Renal cortex interstitium (tissue), 15 donors: ENCODE data around the gene C1orf53. TPM values are rescaled to one million over a fixed set of nuclear protein-coding genes. Genes with fewer than 3 reads are reported as not detected.
A peak's percentile ranks its signal among the peaks of the same experiment; 100 is the strongest.
"Not testable (repeated sequence)": the region's sequence is repeated elsewhere in the genome, so short reads cannot be mapped to it uniquely, and the experiment has no call there.

ENCODE experiments used
- DNase-seq, 11 donors: peaks; one replicate each; pipeline ENCODE4 v3.0.0-alpha.2; 2013; ENCODE audit warnings: low read depth in 9 of 11, low spot score in 4 of 11; ENCODE audit errors: extremely low read depth in 1 of 11
- long read RNA-seq, 16 experiments: transcript quantifications; one replicate each; lab custom pipeline, GENCODE V29; 2026
- polyA plus RNA-seq, 3 donors: library from polyadenylated mRNA; unstranded; fragments of 120-200 nt; gene quantifications; one replicate each; pipeline ENCODE4 v1.2.1, GENCODE V29; 2013; ENCODE audit not compliant: insufficient read length in 3 of 3

Gene C1orf53
- polyA plus RNA-seq: 1 to 10 TPM; 1.7 to 3.2 (median 2.6) TPM
- long read RNA-seq, donor 1, transcript C1orf53-201 (3 exons, 588 nt): major isoform, 7 of 7 reads
- long read RNA-seq, donor 1, partial matches to known transcripts: 0 of 7 reads
- long read RNA-seq, donor 1, other reads (novel, unspliced or antisense): 0 of 7 reads
- long read RNA-seq, donor 2, transcript C1orf53-201 (3 exons, 588 nt): major isoform, 6 of 6 reads
- long read RNA-seq, donor 2, partial matches to known transcripts: 0 of 6 reads
- long read RNA-seq, donor 2, other reads (novel, unspliced or antisense): 0 of 6 reads
- long read RNA-seq, donor 3, transcript C1orf53-201 (3 exons, 588 nt): major isoform, 5 of 5 reads
- long read RNA-seq, donor 3, partial matches to known transcripts: 0 of 5 reads
- long read RNA-seq, donor 3, other reads (novel, unspliced or antisense): 0 of 5 reads
- long read RNA-seq, donor 4, partial matches to known transcripts: 0 of 1 reads
- long read RNA-seq, donor 4, other reads (novel, unspliced or antisense): 0 of 1 reads
- long read RNA-seq, donor 5: 0 reads
- long read RNA-seq, donor 6, partial matches to known transcripts: 0 of 2 reads
- long read RNA-seq, donor 6, other reads (novel, unspliced or antisense): 0 of 2 reads
- long read RNA-seq, donor 7, partial matches to known transcripts: 0 of 4 reads
- long read RNA-seq, donor 7, other reads (novel, unspliced or antisense): 0 of 4 reads
- long read RNA-seq, donor 8, transcript C1orf53-201 (3 exons, 588 nt): major isoform, 9 of 9 reads
- long read RNA-seq, donor 8, partial matches to known transcripts: 0 of 9 reads
- long read RNA-seq, donor 8, other reads (novel, unspliced or antisense): 0 of 9 reads
- long read RNA-seq, donor 9, transcript C1orf53-201 (3 exons, 588 nt): major isoform, 6 of 6 reads
- long read RNA-seq, donor 9, partial matches to known transcripts: 0 of 6 reads
- long read RNA-seq, donor 9, other reads (novel, unspliced or antisense): 0 of 6 reads
- long read RNA-seq, donor 10, partial matches to known transcripts: 0 of 3 reads
- long read RNA-seq, donor 10, other reads (novel, unspliced or antisense): 0 of 3 reads
- long read RNA-seq, donor 11, partial matches to known transcripts: 0 of 2 reads
- long read RNA-seq, donor 11, other reads (novel, unspliced or antisense): 0 of 2 reads
- long read RNA-seq, donor 12, partial matches to known transcripts: 0 of 4 reads
- long read RNA-seq, donor 12, other reads (novel, unspliced or antisense): 0 of 4 reads
- long read RNA-seq, donor 13, transcript C1orf53-201 (3 exons, 588 nt): major isoform, 13 of 13 reads
- long read RNA-seq, donor 13, partial matches to known transcripts: 0 of 13 reads
- long read RNA-seq, donor 13, other reads (novel, unspliced or antisense): 0 of 13 reads
- long read RNA-seq, donor 14, transcript C1orf53-201 (3 exons, 588 nt): major isoform, 7 of 7 reads
- long read RNA-seq, donor 14, partial matches to known transcripts: 0 of 7 reads
- long read RNA-seq, donor 14, other reads (novel, unspliced or antisense): 0 of 7 reads
- long read RNA-seq, donor 15, partial matches to known transcripts: 0 of 2 reads
- long read RNA-seq, donor 15, other reads (novel, unspliced or antisense): 0 of 2 reads
- long read RNA-seq, donor 16, transcript C1orf53-201 (3 exons, 588 nt): major isoform, 5 of 5 reads
- long read RNA-seq, donor 16, partial matches to known transcripts: 0 of 5 reads
- long read RNA-seq, donor 16, other reads (novel, unspliced or antisense): 0 of 5 reads

- DNase-seq: peak in 9 of 11 donors; percentile 61 to 82 (median 79)
These were observed at the start of gene C1orf53 for GRCh38 chr1:197902454-197903195. C1orf53 (plus strand) TSS chr1:197902630; CDS start chr1:197902650, 20 bp downstream.

GRCh38 chr1:197855751-197856150 is 46.7 kb upstream of the C1orf53 start:
- DNase-seq: not testable (repeated sequence)

DNA sequence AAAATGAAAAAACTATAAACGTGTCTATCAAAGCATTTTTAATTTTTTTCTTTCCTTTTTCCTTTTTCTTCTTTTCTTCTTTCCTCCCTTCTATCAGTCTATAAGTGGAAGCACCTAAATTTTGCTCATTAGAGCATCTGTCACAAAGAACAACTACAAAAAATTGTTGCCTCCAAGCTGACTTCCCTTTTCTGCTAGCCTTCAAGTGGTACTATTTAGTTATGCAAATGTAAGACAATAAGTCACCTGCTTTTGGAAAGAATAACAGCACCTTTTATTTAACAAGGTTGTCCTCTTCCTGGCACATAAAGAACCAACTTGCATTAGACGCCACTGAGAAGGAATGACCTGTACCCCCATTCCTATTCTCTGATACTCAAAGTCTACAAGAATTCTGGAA is 45.0 kb upstream of the C1orf53 start:
- no peak for DNase-seq

GRCh38 chr1:197859024-197859423 is 43.4 kb upstream of the C1orf53 start:
- no peak for DNase-seq

- DNase-seq: no peak
These were observed 40.2 kb upstream of the C1orf53 start for GRCh38 chr1:197862221-197862620.

DNA sequence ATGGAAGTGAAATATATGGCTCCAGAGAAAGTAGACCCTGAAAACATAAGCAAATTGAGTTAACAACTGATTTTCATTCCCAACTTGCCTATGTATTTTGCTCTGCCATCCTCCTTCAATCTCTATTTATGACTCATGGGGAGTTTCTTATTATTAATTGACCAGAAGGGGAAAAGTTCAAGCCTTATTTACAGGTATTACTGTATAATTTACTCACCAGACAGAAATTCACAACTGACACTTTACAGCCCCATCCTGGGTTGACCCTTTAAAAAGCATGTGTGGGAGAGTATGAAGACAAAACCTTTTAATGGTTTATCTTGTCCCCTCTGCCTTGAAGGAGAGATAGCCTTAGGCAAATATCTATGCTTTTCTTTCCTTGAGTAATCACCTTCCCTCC is 39.8 kb upstream of the C1orf53 start:
- DNase-seq: no peak

DNA sequence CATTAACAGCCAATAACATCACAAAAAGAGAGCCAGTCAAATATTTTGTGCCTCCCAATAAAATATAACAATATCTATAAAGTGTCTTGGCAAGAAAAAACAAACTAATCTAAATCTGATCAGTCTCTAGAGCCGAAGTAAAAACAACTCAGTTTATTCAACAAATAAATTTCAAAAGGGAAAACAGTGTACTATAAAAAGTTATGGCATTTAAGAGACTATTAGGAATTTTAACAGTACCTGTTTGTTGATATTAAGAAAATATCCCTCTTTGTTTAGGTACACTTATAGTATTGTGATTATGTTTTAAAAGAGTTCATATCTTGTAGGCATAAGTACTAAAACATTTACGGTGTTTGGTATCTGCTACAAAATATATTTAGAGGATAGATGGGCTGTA is 36.6 kb upstream of the C1orf53 start:
- DNase-seq: no peak

DNA sequence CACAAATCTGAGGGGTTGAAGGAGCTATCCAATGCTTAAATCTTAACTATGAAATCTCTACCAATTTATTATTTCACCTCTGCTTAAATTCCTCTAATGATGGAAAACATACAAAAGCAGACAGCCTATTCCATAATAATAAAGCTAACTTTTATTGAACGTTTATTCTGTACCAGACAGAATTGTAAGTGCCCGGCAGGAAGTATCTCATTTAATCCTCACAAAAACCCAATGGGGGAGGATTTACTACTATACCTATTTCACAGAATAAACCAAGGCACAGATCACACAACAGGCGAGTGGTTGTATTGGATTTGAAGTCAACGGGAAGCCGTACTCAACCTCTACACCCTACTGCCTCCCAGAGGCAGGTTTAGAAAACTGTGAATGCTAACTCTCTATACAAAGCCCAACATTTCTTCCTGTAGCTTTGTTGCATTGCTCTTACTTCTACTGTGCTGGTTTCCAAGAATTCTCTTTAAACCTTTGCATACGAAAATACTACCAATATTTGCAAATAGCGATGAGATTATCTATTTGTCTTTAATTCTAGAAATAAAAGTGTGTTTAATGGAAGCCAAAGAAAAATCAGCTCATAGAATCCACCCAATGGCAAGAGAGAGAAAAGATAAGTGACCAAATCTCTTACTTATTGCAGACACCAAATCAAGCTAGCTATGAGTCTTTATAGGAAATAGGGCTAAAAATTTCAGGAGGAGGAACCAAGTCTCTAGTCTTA is 33.5 kb upstream of the C1orf53 start:
- peak in 8 of 11 donors; percentile 1 to 18 (median 4) for DNase-seq

DNA sequence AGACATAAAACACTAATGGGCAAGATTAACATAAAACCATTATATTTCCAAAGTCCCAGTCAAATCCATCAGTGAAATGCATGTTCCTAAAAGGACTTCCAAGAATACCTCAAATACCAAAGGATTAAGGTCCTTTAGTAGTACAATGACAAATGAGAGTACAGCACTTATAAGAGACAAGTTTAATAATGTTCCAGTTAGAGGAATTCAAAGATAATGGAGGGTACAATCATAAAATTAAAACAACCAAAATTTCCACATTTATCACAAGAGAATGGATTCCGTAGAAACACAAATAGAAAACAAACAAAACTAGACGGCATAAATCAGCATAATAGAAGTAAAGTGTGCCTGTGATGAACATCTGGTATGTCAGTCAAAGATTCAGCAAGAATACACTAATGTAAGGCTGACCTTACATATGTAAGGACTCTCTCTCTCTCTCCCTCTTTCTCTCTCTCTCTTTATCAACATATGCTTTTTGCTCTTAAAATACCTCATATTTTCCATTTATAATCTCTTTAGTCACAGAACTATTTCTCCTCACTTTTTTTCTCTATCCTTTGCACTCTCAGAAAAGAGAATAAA is 32.8 kb upstream of the C1orf53 start:
- no peak for DNase-seq

DNA sequence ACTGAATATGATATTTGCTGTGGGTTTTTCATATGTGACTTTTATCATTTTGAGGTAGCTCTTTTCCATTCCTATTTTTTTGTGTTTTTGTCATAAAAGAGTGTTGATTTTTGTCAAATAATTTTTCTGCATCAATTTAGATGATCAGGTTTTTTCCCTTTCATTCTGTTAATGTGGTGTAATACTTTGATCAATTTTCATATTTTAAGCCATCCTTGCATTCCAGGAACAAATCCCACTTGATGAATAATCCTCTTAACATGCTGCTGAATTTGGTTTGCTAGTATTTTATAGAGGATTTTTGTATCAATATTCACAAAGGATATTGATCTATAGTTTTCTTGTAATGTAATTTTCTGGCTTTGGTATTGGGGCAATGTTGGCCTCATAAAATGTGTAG is 25.5 kb upstream of the C1orf53 start:
- no peak for DNase-seq

GRCh38 chr1:197880385-197880784 is 22.0 kb upstream of the C1orf53 start:
- not testable (repeated sequence) for DNase-seq

DNA sequence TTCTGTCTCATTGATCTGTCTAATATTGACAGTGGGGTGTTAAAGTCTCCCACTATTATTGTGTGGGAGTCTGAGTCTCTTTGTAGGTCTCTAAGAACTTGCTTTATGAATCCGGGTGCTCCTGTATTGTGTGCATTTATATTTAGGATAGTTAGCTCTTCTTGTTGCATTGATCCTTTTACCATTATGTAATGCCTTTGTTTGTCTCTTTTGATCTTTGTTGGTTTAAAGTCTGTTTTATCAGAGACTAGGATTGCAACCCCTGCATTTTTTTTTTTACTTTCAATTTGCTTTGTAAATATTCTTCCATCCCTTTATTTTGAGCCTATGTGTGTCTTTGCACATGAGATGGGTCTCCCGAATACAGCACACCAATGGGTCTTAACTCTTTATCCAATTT is 20.2 kb upstream of the C1orf53 start:
- not testable (repeated sequence) for DNase-seq

DNA sequence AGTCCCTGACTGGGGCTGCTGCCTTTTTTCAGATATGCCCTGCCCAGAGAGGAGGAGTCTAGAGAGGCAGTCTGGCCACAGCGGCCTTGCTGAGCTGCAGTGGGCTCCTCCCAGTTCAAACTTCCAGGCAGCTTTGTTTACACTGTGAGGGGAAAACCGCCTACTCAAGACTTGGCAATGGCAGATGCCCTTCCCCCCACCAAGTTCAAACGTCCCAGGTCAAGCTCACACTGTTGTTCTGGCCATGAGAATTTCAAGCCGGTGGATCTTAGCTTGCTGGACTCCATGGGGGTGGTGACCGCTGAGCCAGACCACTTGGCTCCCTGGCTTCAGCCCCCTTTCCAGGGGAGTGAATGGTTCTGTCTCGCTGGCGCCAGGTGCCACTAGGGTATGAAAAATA is 18.3 kb upstream of the C1orf53 start:
- DNase-seq: no peak

DNA sequence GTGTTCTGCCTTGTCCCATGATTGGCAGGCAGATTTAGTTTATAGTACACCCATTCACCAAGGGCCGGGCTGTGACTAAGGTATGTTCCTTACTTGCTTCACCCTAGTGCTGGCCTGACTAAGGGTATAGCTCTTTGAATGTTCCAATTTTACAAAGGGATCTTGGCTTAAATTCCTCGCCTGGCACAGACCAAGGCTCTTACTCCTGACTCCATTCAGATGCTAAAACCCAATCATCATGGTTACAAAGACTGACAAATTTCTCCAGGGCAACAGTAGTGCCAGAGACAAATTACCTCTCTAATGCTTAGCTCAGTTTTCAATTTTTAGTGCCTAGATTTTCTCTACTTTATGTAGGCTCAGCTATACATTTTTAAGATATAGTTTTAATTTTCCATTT is 11.5 kb upstream of the C1orf53 start:
- no peak for DNase-seq

- no peak for DNase-seq
These were observed 9.7 kb upstream of the C1orf53 start for GRCh38 chr1:197892684-197893083.

GRCh38 chr1:197896301-197896700 is 6.1 kb upstream of the C1orf53 start:
- no peak for DNase-seq

DNA sequence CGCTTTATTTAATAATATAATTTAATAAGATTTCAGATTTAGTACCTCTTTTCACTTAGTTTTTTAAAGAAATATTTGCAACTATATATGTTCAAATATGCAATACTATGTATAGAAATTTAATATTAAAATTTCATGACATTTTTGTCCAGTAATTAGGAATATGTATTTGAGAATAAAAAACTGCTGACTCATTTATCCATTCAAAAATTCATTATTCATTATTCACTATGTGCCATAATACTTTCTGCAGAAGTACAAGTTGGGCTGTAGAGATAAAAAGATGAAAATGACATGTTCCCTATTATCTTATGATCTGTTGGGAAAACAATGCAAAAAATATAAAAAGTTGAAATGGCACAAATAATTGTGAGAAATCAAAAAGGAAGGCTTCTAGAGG is 3.4 kb upstream of the C1orf53 start:
- DNase-seq: no peak
